ENCODE measurements around the gene OVCH1.

DNA sequence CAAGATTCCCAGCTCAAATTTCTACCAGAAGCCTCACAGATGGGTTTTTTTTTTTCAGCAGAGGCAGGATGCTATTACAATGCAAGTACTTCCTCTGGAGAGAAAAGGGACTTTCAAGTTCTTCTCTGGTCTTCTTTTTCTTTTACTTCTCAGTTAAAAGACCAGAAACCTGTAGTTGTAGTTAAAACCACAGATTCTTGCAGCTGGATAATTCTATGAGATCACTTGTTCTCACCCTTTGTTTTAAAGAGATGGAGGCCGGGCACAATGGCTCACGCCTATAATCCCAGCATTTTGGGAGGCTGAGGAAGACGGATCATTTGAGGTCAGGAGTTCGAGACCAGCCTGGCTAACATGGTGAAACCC, 47.6 kb upstream of the OVCH1 start:
- TF ChIP-seq BCLAF1 (IDR thresholded peaks at IDR 0.05) (no peak), RAD21 (IDR thresholded peaks at IDR 0.05; ENCODE audit: insufficient read depth, low read depth, low read length) (no peak), NFIC (IDR thresholded peaks at IDR 0.05; ENCODE audit: low read depth, low read length) (peak; percentile 32; the same call in 1 of the 2 replicates), YY1 (IDR thresholded peaks at IDR 0.05; ENCODE audit: low read depth, low read length) (no peak), EZH2 (IDR thresholded peaks at IDR 0.05; ENCODE audit: borderline replicate concordance, control insufficient read depth, low read depth, low read length) (no peak)

Data from GM12878 (cell line).